Measurements from ENCODE around the gene PFDN5. TPM values are rescaled to one million over a fixed set of nuclear protein-coding genes. Genes with fewer than 3 reads are reported as not detected.
A peak's percentile ranks its signal among the peaks of the same experiment; 100 is the strongest.

The PFDN5 gene
- total RNA-seq, 1 experiment from 2014 or later = 340 TPM

GRCh38 chr12:53336181-53336681 lies 40.9 kb downstream of the PFDN5 start, which contains the start of gene SP7:
TSS of gene SP7 (minus strand) at chr12:53336354. CDS start at chr12:53335646, 708 bp downstream.
- in situ Hi-C loops (cut with HindIII; ENCODE audit: low pct_unique_long_range_greater_than_20kb, low sequenced_read_pairs) (no loop called here), intact Hi-C loops (cut with micrococcal nuclease; ENCODE audit: unreplicated experiment) (no loop called here)
- Histone ChIP-seq H3K27ac (ENCODE audit: low read length) (no peak within 1 kb of the TSS), H3K4me1 (ENCODE audit: control insufficient read depth, insufficient read depth, low read length) (no peaks in the 10 kb centered on the region), H3K27me3 (ENCODE audit: control insufficient read depth, insufficient read depth, low read length) (no peaks in the 10 kb centered on the region), H3K36me3 (ENCODE audit: control insufficient read depth, insufficient read depth, low read length) (no peaks in the 10 kb centered on the region), H3K9me3 (ENCODE audit: control insufficient read depth, insufficient read depth, low read depth, low read length) (no peaks in the 10 kb centered on the region), H3K4me3 (ENCODE audit: low read depth in 2 of 2, low read length in 2 of 2) (no peak within 1 kb of the TSS)
- CTCF ChIA-PET = interaction anchor here (0.6 to 0.7 kb wide), 3 partner anchors 11 to 110 kb away, joined by 3 to 7 read pairs (median 7); no protein-coding TSS in a partner anchor
- DNase-seq (ENCODE audit: low read depth, low spot score) (no peak), ATAC-seq (peak; percentile 60)
- no peak for TF ChIP-seq SIN3A (IDR thresholded peaks at IDR 0.05; ENCODE audit: borderline replicate concordance, insufficient read depth, low read depth, low read length)
- POLR2A ChIA-PET = no interaction called here
- no TSS peak for BruUV-seq (replicated peaks)

DNA sequence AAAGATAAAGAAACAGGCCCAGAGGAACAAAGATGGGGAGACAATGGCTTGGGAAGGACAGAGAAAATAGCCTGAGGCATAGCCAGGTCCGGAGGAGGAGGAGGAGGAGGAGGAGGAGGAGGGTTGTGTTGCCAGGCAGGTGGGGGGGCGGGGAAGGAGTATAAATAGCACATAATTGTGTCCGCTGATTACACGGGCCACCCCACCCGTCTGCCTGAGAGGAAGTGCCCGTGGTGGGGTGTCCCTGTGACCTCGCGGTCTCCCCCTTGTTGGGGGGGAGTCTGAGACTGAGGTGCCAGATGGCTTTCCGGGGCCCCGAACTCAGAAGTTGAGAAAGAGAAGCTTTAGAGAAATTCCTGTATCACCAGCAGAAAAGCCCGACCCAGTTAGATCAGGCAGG lies 42.7 kb downstream of the PFDN5 start:
- CTCF ChIA-PET = no interaction called here
- TF ChIP-seq POLR2AphosphoS5 (IDR thresholded peaks at IDR 0.05; ENCODE audit: low read depth, low read length) (no peak), REST (IDR thresholded peaks at IDR 0.05; ENCODE audit: insufficient read depth in 1 of 2, low read depth in 2 of 2, low read length in 1 of 2) (no peak), SIN3A (IDR thresholded peaks at IDR 0.05; ENCODE audit: borderline replicate concordance, insufficient read depth, low read depth, low read length) (no peak), TCF7L2 (IDR thresholded peaks at IDR 0.05; ENCODE audit: low read depth, low read length) (no peak), CTCF (IDR thresholded peaks at IDR 0.05) (no peak)
- ATAC-seq (no peak), DNase-seq (ENCODE audit: low read depth, low spot score) (no peak)
- Histone ChIP-seq H3K27me3 (ENCODE audit: control insufficient read depth, insufficient read depth, low read length) (no peaks in the 10 kb centered on the region), H3K36me3 (ENCODE audit: control insufficient read depth, insufficient read depth, low read length) (no peaks in the 10 kb centered on the region), H3K9me3 (ENCODE audit: control insufficient read depth, insufficient read depth, low read depth, low read length) (no peaks in the 10 kb centered on the region), H3K4me1 (ENCODE audit: control insufficient read depth, insufficient read depth, low read length) (no peaks in the 10 kb centered on the region), H3K4me3 (ENCODE audit: low read depth in 2 of 2, low read length in 2 of 2) (no peak overlapping the region), H3K27ac (ENCODE audit: low read length) (no peak overlapping the region)
- intact Hi-C loops (cut with micrococcal nuclease; ENCODE audit: unreplicated experiment) = no loop called here
- POLR2A ChIA-PET = no interaction called here
- in situ Hi-C loops (cut with HindIII; ENCODE audit: low pct_unique_long_range_greater_than_20kb, low sequenced_read_pairs) = no loop called here
- no TSS peak for BruUV-seq (replicated peaks)

DNA sequence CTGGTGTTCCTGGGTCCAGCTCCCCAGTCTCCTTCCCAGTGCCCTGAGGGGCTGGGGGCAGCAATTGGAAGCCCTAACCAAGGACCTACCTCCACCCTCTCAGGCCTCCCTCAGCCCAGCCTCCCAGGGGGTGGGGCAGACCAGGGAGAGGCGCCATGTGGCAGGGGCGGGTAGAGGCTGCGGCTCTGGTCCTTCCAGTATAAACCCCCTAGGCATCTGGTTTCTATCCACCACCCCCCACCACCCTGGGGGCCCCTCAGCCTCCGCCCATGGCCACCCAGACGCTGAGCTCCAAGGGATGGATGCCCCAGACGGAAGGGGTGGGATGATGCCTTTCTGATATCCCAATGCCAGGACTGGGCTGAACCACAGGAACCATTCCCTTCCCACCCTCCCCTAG lies 43.6 kb downstream of the PFDN5 start:
- no peak overlapping the region for H3K4me3 ChIP-seq (ENCODE audit: low read depth in 2 of 2, low read length in 2 of 2)
- H3K27ac ChIP-seq (ENCODE audit: low read length) = no peak overlapping the region
- H3K36me3 ChIP-seq (ENCODE audit: control insufficient read depth, insufficient read depth, low read length) = no peaks in the 10 kb centered on the region
- no peak for ATAC-seq
- DNase-seq (ENCODE audit: low read depth, low spot score) = no peak
- intact Hi-C loops (cut with micrococcal nuclease; ENCODE audit: unreplicated experiment) = no loop called here
- CTCF ChIA-PET = no interaction called here
- H3K27me3 ChIP-seq (ENCODE audit: control insufficient read depth, insufficient read depth, low read length) = no peaks in the 10 kb centered on the region
- in situ Hi-C loops (cut with HindIII; ENCODE audit: low pct_unique_long_range_greater_than_20kb, low sequenced_read_pairs) = no loop called here
- BruUV-seq (replicated peaks) = no TSS peak
- POLR2A ChIA-PET = no interaction called here
- H3K4me1 ChIP-seq (ENCODE audit: control insufficient read depth, insufficient read depth, low read length) = no peaks in the 10 kb centered on the region
- TF ChIP-seq SIN3A (IDR thresholded peaks at IDR 0.05; ENCODE audit: borderline replicate concordance, insufficient read depth, low read depth, low read length) = no peak
- no peak for TF ChIP-seq CTCF (IDR thresholded peaks at IDR 0.05)
- TF ChIP-seq TCF7L2 (IDR thresholded peaks at IDR 0.05; ENCODE audit: low read depth, low read length) = no peak
- TF ChIP-seq REST (IDR thresholded peaks at IDR 0.05; ENCODE audit: insufficient read depth in 1 of 2, low read depth in 2 of 2, low read length in 1 of 2) = no peak
- no peak for TF ChIP-seq POLR2AphosphoS5 (IDR thresholded peaks at IDR 0.05; ENCODE audit: low read depth, low read length)
- H3K9me3 ChIP-seq (ENCODE audit: control insufficient read depth, insufficient read depth, low read depth, low read length) = no peaks in the 10 kb centered on the region

All from Panc1 (cell line).